ENCODE results near the gene UFD1.

DNA sequence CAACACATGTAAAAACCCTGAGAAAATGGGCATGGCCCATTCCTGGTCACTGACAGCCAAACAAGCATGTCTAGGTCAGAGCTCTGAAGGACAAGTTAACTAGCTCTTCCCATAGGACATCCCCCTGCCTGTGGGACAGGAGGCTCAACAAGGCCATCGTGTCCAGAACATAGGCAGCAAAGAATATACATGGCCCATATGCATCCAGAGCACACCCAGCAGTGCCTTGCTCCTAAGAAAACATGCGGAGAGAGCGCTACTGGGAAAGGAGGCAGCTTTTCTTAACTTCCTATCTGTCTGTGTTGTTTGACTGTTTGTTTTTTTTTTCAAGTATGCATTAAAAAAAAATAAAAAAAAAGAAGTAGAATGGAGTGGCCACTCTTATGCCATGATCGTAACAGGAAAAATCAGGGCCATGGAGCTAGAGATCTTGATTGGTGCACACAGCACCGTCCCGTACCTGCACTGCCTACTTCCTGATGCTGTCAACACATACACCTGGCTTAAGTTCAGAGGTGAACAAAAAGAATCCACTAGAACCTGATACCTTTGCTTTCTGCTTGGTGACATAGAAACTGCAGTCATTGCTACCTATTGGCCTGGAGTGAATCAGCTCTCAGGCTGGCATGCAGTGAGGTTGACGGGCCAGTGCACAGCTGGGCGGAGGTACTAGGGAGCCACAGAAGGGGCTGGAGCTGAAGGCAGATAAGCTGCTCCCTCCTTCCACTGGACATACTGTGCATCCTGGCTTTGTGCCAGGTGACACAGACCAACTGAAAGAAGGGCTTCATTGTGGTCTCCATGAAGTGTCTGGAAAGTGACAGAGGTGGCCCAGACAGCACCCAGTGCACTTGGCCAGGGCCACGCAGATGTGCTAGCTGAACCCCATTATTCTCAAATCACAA is 11.9 kb downstream of the UFD1 start:
- TF ChIP-seq, protein P1, sequence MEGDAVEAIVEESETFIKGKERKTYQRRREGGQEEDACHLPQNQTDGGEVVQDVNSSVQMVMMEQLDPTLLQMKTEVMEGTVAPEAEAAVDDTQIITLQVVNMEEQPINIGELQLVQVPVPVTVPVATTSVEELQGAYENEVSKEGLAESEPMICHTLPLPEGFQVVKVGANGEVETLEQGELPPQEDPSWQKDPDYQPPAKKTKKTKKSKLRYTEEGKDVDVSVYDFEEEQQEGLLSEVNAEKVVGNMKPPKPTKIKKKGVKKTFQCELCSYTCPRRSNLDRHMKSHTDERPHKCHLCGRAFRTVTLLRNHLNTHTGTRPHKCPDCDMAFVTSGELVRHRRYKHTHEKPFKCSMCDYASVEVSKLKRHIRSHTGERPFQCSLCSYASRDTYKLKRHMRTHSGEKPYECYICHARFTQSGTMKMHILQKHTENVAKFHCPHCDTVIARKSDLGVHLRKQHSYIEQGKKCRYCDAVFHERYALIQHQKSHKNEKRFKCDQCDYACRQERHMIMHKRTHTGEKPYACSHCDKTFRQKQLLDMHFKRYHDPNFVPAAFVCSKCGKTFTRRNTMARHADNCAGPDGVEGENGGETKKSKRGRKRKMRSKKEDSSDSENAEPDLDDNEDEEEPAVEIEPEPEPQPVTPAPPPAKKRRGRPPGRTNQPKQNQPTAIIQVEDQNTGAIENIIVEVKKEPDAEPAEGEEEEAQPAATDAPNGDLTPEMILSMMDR (IDR thresholded peaks at IDR 0.05; ENCODE audit: poor library complexity), result no peak
- TF ChIP-seq EZH2 (IDR thresholded peaks at IDR 0.05; ENCODE audit: borderline replicate concordance), result no peak
- TF ChIP-seq EZH2phosphoT487 (IDR thresholded peaks at IDR 0.05; ENCODE audit: low read depth, severe bottlenecking, unreplicated experiment), result no peak
